GM12878 (cell line): ENCODE results near the gene ARMC9. TPM values are rescaled to one million over a fixed set of nuclear protein-coding genes. Genes with fewer than 3 reads are reported as not detected.

ENCODE experiments used
- CEBPZ ChIP-seq: fragments of 150-350 bp; IDR thresholded peaks from 2 replicates; pipeline ENCODE4 v1.6.1; 2016; ENCODE audit warnings: low read depth, low read length
- CHD2 ChIP-seq: IDR thresholded peaks from 2 replicates; pipeline ENCODE4 v1.6.1; 2011; ENCODE audit warnings: low read depth, low read length, improper control_type of control experiment, borderline replicate concordance
- E2F4 ChIP-seq: IDR thresholded peaks from 2 replicates; pipeline ENCODE4 v1.6.1; 2012; ENCODE audit warnings: low read depth, low read length, improper control_type of control experiment
- JUNB ChIP-seq: IDR thresholded peaks from 2 replicates; pipeline ENCODE4 v1.6.1; 2016; ENCODE audit warnings: antibody characterized with exemption, mild to moderate bottlenecking
- KAT2A ChIP-seq: conservative IDR thresholded peaks from 2 replicates; pipeline ENCODE4 v1.6.1; 2011; ENCODE audit warnings: low read depth, low read length; ENCODE audit not compliant: control insufficient read depth
- KLF5 ChIP-seq: fragments of 450-650 bp; IDR thresholded peaks from 2 replicates; pipeline ENCODE4 v1.6.1; 2014; ENCODE audit warnings: mild to moderate bottlenecking; ENCODE audit not compliant: partially characterized antibody
- NR2F1 ChIP-seq: fragments of 450-650 bp; conservative IDR thresholded peaks from 2 replicates; pipeline ENCODE4 v1.6.1; 2017; ENCODE audit warnings: mild to moderate bottlenecking
- RELB ChIP-seq: fragments of 450-650 bp; IDR thresholded peaks from 2 replicates; pipeline ENCODE4 v1.6.1; 2017; ENCODE audit warnings: low read depth, mild to moderate bottlenecking, moderate library complexity
- RUNX3 ChIP-seq: IDR thresholded peaks from 2 replicates; pipeline ENCODE4 v1.6.1; 2012; ENCODE audit warnings: low read length, inconsistent platforms
- polyA plus RNA-seq, 11 experiments: library from polyadenylated mRNA; depleted of rRNA in 4 of 11; unstranded in 6 of 11; stranded (reverse) in 5 of 11; fragments of >200 nt; fragmentation: Nextera tagmentation in 4 of 11; fragmentation: Illumina TruSeq in 1 of 11; extraction: Ambion mirVana in 4 of 11; extraction: Trizol in 1 of 11; gene quantifications; 1 replicate in 1 of 11; 2 replicates in 10 of 11; pipeline versions ENCODE4 v1.2.1 to v1.2.3, GENCODE V29; 2011 to 2016; ENCODE audit warnings: inconsistent platforms in 2 of 11, missing spikeins in 2 of 11, low read depth in 1 of 11
- total RNA-seq, 4 experiments: library from RNA; depleted of rRNA in 3 of 4; stranded (reverse); fragments of >200 nt in 3 of 4; fragmentation: Illumina TruSeq in 1 of 4; extraction: Trizol in 1 of 4; gene quantifications; 2 replicates each; pipeline versions ENCODE4 v1.2.1 to v1.2.3, GENCODE V29; 2013 to 2021

Gene ARMC9
- total and polyA plus RNA-seq, 10 of the 15 experiments (the other 5 are each of a cell fraction or from before 2014, with no cell fraction given) = 3.8 to 21.8 (median 10.4) TPM

GRCh38 chr2:231241755-231242507 lies 43.5 kb downstream of the ARMC9 start (continued):
- TF ChIP-seq CEBPZ (no peak), E2F4 (no peak), NR2F1 (no peak), KLF5 (no peak), RELB (no peak), KAT2A (no peak), CHD2 (no peak), RUNX3 (no peak), JUNB (no peak)
